Colonic mucosa (tissue), 4 donors: ENCODE measurements around the gene BCAS1. TPM values are rescaled to one million over a fixed set of nuclear protein-coding genes. Genes with fewer than 3 reads are reported as not detected.
A peak's percentile ranks its signal among the peaks of the same experiment; 100 is the strongest.

Experiments used
- DNase-seq: peaks from one replicate; pipeline ENCODE4 v3.0.0-alpha.2; 2020
- H3K27ac ChIP-seq: fragments of 200-600 bp; one replicate; pipeline ENCODE4 v1.8.0; 2021
- H3K27me3 ChIP-seq: fragments of 200-600 bp; one replicate; pipeline ENCODE4 v1.8.0; 2021
- H3K36me3 ChIP-seq: fragments of 200-600 bp; one replicate; pipeline ENCODE4 v1.8.0; 2021
- H3K4me1 ChIP-seq: fragments of 200-600 bp; one replicate; pipeline ENCODE4 v1.8.0; 2021; ENCODE audit warnings: mild to moderate bottlenecking
- H3K4me3 ChIP-seq: fragments of 200-600 bp; one replicate; pipeline ENCODE4 v1.8.0; 2021
- H3K9ac ChIP-seq, 2 donors: one replicate each; pipeline ENCODE4 v1.7.0; 2013; ENCODE audit warnings: control low read depth in 2 of 2, low read depth in 2 of 2, low read length in 2 of 2
- H3K9me3 ChIP-seq: fragments of 200-600 bp; one replicate; pipeline ENCODE4 v1.8.0; 2021
- CTCF ChIP-seq: fragments of 200-600 bp; IDR thresholded peaks from one replicate; pipeline ENCODE4 v1.8.0; 2022; ENCODE audit warnings: antibody characterized with exemption, mild to moderate bottlenecking
- intact Hi-C: fragments of 100-400 bp; cut with DNase I; formaldehyde crosslinking; loops from one replicate; pipeline ENCODE4 v1.14.1; 2022
- total RNA-seq, 2 donors: library from RNA; stranded (reverse); fragmentation: NEBNext Ultra II Directional in 1 of 2; extraction: Animal tissue kit (Norgen Biotek cat#: 25700) in 1 of 2; gene quantifications; one replicate each; pipeline ENCODE4 v1.2.1, GENCODE V29; 2021
- donor health status: healthy.
- donor health status: DM: no; HTN: no; CAD: no.
- donor health status: DM: no; HTN: no; CAD: no.

The BCAS1 gene
- total RNA-seq, 2 donors from 2014 or later = 67.9 to 154 TPM

DNA sequence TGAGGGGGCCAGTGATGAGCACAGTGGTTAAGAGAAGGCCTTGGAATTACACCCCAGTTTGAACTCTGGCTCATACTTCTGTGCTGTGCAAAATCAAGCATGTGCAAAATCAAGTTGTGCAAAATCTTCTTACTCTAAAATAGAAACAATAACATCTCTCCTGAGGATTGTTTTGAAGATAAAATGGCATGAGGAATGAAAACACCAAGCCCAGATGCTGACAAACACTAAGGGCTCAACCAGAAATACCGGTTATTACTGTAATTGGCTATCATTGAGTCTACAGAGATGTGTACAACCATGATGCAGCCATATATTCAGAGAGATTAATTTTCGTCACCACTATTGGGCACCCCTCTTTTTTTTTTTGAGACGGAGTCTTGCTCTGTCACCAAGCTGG lies 5.9 kb upstream of the BCAS1 start:
- TF ChIP-seq CTCF = no peak
- no peaks in the 10 kb centered on the region for H3K9me3 ChIP-seq
- H3K4me1 ChIP-seq = no peaks in the 10 kb centered on the region
- no peak overlapping the region for H3K9ac ChIP-seq
- H3K4me3 ChIP-seq = no peak overlapping the region
- intact Hi-C loops = no loop called here
- no peaks in the 10 kb centered on the region for H3K36me3 ChIP-seq
- DNase-seq = no peak
- no peak overlapping the region for H3K27ac ChIP-seq
- H3K27me3 ChIP-seq = no peaks in the 10 kb centered on the region

- H3K4me1 ChIP-seq = no peaks in the 10 kb centered on the region
- H3K4me3 ChIP-seq = no peak overlapping the region
- H3K27ac ChIP-seq = no peak overlapping the region
- H3K9ac ChIP-seq = no peak overlapping the region
- H3K27me3 ChIP-seq = no peaks in the 10 kb centered on the region
- TF ChIP-seq CTCF = no peak
- DNase-seq = no peak
- no peaks in the 10 kb centered on the region for H3K36me3 ChIP-seq
- intact Hi-C loops = no loop called here
- no peaks in the 10 kb centered on the region for H3K9me3 ChIP-seq
Observed at GRCh38 chr20:54075322-54075721, 4.9 kb upstream of the BCAS1 start.

DNA sequence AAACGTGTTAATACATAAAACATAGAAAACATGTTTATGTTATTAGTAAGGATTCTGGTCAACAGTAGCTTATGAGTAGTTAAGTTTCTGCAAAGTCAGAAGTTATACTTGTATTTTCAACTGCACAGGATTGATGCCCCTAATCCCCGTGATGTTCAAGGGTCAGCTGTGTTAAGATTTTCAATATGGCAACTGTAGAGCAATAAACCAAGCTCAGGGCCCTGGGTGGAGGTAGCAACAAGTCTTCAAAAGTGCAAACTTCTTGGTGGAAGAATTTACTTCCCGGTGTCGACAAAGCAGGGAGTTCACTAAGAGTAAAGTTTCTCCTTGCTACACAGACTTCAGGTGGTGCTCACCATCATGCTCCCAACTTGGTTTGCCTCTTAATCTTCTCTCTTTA lies 4.1 kb upstream of the BCAS1 start:
- H3K4me1 ChIP-seq = no peaks in the 10 kb centered on the region
- no peaks in the 10 kb centered on the region for H3K9me3 ChIP-seq
- no peaks in the 10 kb centered on the region for H3K36me3 ChIP-seq
- no peaks in the 10 kb centered on the region for H3K27me3 ChIP-seq
- no peak for TF ChIP-seq CTCF
- H3K27ac ChIP-seq = no peak overlapping the region
- no peak overlapping the region for H3K4me3 ChIP-seq
- H3K9ac ChIP-seq = no peak overlapping the region
- peak; percentile 39 for DNase-seq
- intact Hi-C loops = no loop called here

DNA sequence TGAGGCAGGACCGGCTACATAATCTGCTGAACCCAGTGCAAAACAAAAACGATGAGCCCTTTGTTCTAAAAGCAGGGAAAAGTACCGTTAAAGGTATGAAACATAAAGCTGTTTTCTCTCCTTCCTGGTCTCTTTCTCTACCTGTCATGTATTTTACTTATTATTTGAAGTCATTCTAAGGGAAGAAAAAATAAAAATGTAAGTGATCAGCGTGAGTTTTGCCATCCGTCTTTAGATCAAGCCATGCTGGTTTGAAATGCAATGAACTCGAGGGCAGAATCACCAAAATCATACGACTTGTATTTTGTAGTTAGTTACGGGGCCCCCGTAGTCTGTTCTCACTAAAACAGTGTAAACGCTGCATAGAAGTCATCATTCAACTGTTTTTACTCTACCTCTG lies 2.9 kb upstream of the BCAS1 start:
- Histone ChIP-seq H3K4me3 (no peak overlapping the region), H3K4me1 (no peaks in the 10 kb centered on the region), H3K36me3 (no peaks in the 10 kb centered on the region), H3K27me3 (no peaks in the 10 kb centered on the region), H3K27ac (no peak overlapping the region), H3K9me3 (no peaks in the 10 kb centered on the region), H3K9ac (no peak overlapping the region)
- DNase-seq = no peak
- TF ChIP-seq CTCF = no peak
- intact Hi-C loops = no loop called here

DNA sequence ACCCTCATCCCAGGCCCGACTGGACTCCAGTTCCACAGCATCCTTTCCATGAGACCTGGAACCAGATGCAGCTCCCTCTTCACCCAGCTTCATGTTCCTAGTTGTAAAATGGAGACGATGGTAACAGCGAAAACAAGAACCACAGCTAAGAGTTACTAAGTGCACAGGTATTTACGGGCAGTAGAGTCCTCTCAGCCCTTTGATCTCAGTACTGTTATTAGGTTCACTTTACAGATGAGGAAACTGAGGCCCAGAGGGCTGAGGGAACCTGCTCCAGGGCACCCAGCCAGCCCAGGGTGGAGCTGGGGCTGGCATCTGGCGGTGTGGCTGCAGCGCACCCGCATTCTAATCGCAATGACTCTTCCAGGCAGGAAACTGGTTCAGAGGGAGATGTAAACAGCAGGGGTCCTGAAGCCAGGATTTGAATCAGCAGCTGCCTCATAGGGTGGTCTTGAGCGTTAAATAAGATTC lies 858 bp downstream of the BCAS1 start:
- DNase-seq = peak; percentile 58
- peaks cover 6% of the 10 kb centered on the region for H3K4me1 ChIP-seq
- peak overlapping the region; percentile 32 for H3K4me3 ChIP-seq
- no peaks in the 10 kb centered on the region for H3K36me3 ChIP-seq
- peak overlapping the region; percentile 90 for H3K27ac ChIP-seq
- H3K9ac ChIP-seq = peak overlapping the region; percentile 54 to 64
- TF ChIP-seq CTCF = no peak
- H3K9me3 ChIP-seq = no peaks in the 10 kb centered on the region
- no peaks in the 10 kb centered on the region for H3K27me3 ChIP-seq
- intact Hi-C loops = no loop called here

DNA sequence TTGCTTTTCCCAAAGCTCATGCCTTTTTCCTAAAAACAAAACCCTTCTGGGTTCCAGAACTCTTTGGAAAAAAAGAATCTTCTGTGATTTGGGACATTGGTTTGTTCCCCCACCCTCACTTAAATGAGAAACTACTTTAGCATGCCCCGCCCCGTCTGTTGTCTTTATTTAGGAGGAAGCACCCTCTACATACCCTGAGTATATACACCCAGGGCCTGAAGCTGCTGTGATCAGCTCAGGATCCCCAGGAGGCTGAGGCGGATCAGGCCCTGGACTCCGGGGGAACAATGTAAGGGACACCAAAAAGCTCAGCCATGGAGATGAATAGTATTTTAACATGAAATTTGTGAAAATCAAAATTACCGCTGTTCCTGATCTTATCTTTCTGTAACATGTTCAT lies 1.4 kb downstream of the BCAS1 start:
- no peak for TF ChIP-seq CTCF
- no peaks in the 10 kb centered on the region for H3K9me3 ChIP-seq
- intact Hi-C loops = no loop called here
- H3K27ac ChIP-seq = peak overlapping the region; percentile 90
- peak overlapping the region; percentile 32 for H3K4me3 ChIP-seq
- peak overlapping the region in 1 of 2 donors; percentile 64 for H3K9ac ChIP-seq
- H3K36me3 ChIP-seq = no peaks in the 10 kb centered on the region
- H3K4me1 ChIP-seq = peaks cover 6% of the 10 kb centered on the region
- H3K27me3 ChIP-seq = no peaks in the 10 kb centered on the region
- no peak for DNase-seq
